ENCODE data around the gene RRAD.
"Not testable (repeated sequence)": the region's sequence is repeated elsewhere in the genome, so short reads cannot be mapped to it uniquely, and the experiment has no call there.

The RRAD gene

GRCh38 chr16:66925322-66925840 lies at the start of gene RRAD:
Gene RRAD (minus strand): TSS chr16:66925535. CDS start chr16:66925179, 356 bp downstream.
- no peak for DNase-seq (ENCODE audit: low spot score)

DNA sequence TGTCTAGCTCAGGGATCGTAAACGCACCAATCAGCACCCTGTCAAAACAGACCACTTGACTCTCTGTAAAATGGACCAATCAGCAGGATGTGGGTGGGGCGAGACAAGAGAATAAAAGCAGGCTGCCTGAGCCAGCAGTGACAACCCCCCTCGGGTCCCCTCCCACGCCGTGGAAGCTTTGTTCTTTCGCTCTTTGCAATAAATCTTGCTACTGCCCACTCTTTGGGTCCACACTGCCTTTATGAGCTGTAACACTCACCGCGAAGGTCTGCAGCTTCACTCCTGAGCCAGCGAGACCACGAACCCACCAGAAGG lies 49.6 kb upstream of the RRAD start:
- DNase-seq (ENCODE audit: low spot score), result not testable (repeated sequence)

- not testable (repeated sequence) for DNase-seq (ENCODE audit: low spot score)
These were observed 49.0 kb upstream of the RRAD start for GRCh38 chr16:66974156-66974931.

GRCh38 chr16:66973716-66974115 lies 48.4 kb upstream of the RRAD start:
- DNase-seq (ENCODE audit: low spot score), result no peak

- no peak for DNase-seq (ENCODE audit: low spot score)
These were observed 47.6 kb upstream of the RRAD start for GRCh38 chr16:66972983-66973382.

DNA sequence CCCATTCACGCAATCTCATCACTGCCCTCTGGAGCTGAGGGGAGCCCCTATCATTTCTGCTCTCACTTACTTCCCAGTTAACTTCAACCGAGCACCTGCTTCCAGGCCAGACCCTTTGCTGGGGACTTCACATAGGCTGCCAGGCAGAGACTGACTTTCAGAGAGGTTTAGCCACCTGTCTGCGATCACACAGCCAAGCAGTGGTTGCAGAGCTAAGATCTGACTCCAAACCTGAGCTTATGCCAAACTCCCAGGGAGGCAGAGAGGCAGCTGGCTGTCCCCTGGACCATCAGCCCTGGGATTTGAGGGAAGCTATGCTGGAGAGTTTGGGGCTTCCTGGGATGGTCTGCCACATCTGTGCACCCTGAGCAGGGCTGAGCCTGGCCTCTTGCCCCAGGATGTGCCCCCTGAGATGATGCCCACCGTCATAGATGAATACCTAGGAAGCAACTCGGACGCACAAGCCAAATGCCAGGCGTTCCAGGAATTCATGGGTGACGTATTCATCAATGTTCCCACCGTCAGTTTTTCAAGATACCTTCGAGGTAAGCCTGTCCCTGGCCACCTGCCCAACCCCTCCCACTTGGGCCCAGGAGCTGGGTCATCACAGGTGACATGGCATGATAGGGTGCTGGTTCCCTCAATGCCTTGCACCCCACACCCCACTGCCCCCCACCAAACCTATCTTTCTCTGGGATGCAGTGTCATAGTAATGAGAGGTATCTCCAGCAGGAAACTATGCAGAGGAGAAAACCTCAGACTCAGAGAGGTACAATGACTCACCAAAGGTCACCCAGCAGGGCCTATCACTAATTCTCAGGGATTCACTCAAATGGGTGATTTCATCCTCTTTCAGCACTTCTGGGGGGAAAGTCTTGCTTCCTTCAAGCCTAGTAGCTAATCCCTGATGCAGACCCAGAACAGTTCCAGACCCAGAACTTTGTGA lies 45.7 kb upstream of the RRAD start:
- no peak for DNase-seq (ENCODE audit: low spot score)

DNA sequence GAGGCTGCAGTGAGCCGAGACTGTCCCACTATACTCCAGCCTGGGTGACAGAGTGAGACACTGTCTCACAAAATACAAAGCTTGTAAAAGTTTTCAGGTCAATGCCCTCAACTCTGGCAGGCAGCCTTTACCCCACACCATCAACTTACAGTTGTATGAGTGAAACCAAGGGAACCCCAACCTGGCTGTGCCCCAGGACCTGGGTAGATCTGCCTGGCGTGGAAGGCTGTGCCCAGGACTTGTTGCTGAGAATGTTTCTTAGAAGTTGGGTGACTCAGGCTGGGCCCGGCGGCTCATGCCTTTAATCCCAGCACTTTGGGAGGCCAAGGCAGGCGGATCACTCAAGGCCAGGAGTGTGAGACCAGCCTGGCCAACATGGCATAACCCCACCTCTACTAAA lies 43.5 kb upstream of the RRAD start:
- no peak for DNase-seq (ENCODE audit: low spot score)

- DNase-seq (ENCODE audit: low spot score), result no peak
These were observed 38.7 kb upstream of the RRAD start for GRCh38 chr16:66964049-66964448.

- no peak for DNase-seq (ENCODE audit: low spot score)
These were observed 36.6 kb upstream of the RRAD start for GRCh38 chr16:66961914-66962313.

DNA sequence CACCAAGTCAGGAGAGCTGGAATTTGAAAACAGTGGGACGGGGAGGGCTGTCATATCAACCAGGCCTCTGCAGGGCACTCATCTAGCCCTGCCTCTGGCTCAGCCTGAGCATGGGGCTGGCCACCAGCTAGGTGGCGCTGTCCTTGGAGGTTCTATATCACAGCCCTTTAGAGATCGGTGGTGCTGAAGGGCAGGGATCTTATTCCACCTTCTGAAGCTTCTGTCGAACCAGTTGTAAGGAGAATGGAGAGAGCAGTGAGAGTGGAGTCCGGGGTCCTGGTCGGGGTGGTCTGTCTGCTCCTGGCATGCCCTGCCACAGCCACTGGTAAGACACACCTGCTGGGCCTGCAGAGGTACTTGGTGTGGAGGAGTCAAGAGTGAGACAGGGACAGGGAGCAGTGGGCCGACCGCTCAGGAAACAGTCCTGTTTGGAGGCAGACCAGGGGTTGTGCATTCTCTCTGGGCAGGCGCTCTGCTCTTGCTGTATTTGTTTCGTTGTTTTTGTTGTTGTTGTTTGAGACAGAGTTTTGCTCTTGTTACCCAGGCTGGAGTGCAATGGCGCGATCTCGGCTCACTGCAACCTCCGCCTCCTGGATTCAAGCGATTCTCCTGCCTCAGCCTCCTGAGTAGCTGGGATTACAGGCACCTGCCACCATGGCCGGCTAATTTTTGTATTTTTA lies 35.9 kb upstream of the RRAD start, which contains the start of gene CES3:
Gene CES3 (plus strand): TSS at position 202 of the 680 bp plus-strand sequence. CDS start 42 bp downstream, at position 244.
- peak; percentile 41 for DNase-seq (ENCODE audit: low spot score)

GRCh38 chr16:66960270-66960669 lies 34.9 kb upstream of the RRAD start:
- DNase-seq (ENCODE audit: low spot score), result no peak

DNA sequence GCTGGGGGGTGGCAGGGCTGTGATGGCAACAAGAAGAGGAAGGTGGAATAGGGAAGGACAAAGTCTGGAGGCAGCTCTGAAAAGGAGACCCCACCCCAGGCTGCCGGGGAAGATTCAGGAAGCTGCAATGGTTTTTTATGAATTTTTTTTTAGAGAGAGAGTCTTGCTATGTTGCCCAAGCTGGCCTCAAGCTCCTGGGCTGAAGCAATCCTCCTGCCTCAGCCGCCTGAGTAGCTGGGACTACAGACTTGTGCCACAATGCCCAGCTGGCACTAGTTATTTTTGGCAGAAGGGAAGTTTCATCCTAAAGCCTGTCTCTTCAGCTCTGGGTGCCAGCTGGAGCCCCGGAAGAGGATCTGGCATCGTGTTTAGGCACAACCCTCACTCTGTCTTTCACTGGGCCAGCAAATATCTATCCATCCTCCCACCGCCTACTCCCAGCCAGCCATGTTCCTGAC lies 34.4 kb upstream of the RRAD start:
- no peak for DNase-seq (ENCODE audit: low spot score)

GRCh38 chr16:66958857-66959703 lies 33.7 kb upstream of the RRAD start:
- DNase-seq (ENCODE audit: low spot score), result no peak

DNA sequence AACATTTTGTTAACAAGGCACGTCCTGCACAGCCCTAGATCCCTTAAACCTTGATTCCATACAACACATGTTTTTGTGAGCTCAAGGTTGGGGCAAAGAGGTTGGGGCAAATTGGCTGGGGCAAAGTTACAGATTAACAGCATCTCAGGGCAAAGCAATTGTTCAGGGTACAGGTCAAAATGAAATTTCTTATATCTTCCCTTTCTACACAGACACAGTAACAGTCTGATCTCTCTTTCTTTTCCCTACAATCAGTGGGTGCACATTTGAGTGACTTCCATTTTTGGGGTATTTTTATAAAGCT lies 30.8 kb upstream of the RRAD start:
- DNase-seq (ENCODE audit: low spot score), result not testable (repeated sequence)

DNA sequence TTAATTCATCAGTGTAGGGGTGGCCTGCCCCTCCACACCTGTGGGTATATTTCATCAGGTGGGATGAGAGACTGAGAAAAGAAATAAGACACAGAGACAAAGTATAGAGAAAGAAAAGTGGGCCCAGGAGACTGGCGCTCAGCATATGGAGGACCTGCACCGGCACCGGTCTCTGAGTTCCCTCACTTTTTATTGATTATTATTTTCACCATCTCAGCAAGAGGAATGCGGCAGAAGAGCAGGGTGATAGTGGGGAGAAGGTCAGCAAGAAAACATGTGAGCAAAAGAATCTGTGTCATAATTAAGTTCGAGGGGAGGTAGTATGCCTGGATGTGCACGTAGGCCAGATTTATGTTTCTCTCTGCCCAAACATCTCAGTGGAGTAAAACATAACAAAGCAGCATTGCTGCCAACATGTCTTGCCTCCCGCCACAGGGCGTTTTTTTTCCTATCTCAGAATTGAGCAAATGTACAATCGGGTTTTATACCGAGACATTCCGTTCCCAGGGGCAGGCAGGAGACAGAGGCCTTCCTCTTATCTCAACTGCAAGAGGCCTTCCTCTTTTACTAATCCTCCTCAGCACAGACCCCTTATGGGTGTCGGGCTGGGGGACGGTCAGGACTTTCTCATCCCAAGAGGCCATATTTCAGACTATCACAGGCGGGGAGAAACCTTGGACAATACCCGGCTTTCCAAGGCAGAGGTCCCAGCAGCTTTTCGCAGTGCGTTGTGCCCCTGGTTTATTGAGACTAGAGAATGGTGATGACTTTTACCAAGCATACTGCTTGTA lies 30.2 kb upstream of the RRAD start:
- DNase-seq (ENCODE audit: low spot score), result not testable (repeated sequence)

DNA sequence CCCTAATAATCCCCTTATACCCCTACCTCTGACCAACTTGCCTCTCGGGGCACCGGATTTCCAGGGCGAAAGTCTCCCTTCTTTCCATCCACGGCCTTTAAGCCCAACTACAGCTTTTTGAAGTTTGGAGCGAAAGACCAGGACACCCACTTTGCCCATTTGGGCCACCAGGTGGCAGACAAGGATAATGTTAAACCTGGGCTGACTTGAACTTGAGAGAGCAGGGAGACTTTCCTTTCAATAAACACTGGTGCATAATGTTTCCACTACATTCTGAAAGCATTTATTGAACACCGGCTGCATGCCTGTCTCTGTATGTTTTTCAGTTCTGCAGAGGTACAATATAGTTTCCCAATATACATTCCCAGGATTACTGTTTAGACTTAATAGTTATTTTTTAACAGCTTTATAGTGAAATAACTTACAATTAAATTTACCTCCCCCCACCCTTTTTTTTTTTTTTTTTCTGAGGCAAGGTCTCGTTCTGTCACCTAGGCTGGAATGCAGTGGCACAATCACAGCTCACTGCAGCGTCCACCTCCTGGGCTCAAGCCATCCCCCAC lies 28.8 kb upstream of the RRAD start:
- DNase-seq (ENCODE audit: low spot score), result peak; percentile 70

DNA sequence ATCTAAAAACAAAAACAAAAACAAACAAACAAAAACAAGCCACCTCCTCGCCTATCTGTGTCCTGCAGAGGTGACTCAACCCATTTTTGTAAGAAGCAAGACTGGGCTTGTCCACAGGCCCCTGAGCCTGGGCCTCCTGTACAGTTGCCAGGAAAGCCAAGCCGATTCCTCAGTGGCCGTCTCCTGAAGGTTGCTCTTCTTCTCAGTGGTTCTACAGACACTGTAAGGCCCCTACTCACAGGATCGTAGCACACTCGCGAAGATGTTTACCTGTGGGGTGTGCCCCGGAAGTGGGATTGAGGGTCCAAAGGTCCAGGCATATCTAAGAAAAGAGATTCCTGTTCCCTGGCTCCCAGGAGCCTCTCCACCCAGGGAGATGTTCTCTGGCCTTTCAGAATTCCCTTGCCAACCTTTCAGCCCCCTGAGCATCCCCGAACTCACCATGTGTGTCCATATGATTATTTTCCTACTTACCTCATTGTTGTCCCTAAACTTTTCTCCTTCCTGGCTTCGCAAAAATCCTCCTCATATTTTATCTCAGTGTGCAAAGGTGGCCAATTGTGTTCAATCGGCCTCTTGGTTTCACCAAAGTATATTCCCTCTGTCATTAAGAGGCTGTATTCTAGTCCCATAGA lies 28.2 kb upstream of the RRAD start:
- DNase-seq (ENCODE audit: low spot score), result no peak

GRCh38 chr16:66952430-66953110 lies 27.2 kb upstream of the RRAD start:
- no peak for DNase-seq (ENCODE audit: low spot score)
